Measurements from ENCODE around the gene KBTBD4.
A peak's percentile ranks its signal among the peaks of the same experiment; 100 is the strongest.
"Not testable (repeated sequence)": the region's sequence is repeated elsewhere in the genome, so short reads cannot be mapped to it uniquely, and the experiment has no call there.

KBTBD4 gene

GRCh38 chr11:47564933-47565339, 13.8 kb downstream of the KBTBD4 start:
- peaks cover 2% of the 10 kb centered on the region for H3K36me3 ChIP-seq (ENCODE audit: control insufficient read depth, insufficient read depth, low read length)
- no peaks in the 10 kb centered on the region for H3K27me3 ChIP-seq (replicated peaks; ENCODE audit: control insufficient read depth, insufficient read depth, low read length, poor library complexity, severe bottlenecking)
- H3K9me3 ChIP-seq (ENCODE audit: control insufficient read depth, low read length): no peaks in the 10 kb centered on the region
- peak overlapping the region; percentile 92 for H3K4me3 ChIP-seq (ENCODE audit: insufficient read depth, low read depth, low read length, poor library complexity, severe bottlenecking)
- DNase-seq: no peak
- H3K27ac ChIP-seq (ENCODE audit: insufficient read depth, low read length, poor library complexity, severe bottlenecking): peak overlapping the region; percentile 72
- H3K4me1 ChIP-seq (ENCODE audit: control insufficient read depth, insufficient read depth, low read length, poor library complexity, severe bottlenecking): peaks cover 16% of the 10 kb centered on the region

- H3K27ac ChIP-seq (ENCODE audit: insufficient read depth, low read length, poor library complexity, severe bottlenecking); DNase-seq; H3K9me3 ChIP-seq (ENCODE audit: control insufficient read depth, low read length); H3K4me3 ChIP-seq (ENCODE audit: insufficient read depth, low read depth, low read length, poor library complexity, severe bottlenecking); H3K27me3 ChIP-seq (replicated peaks; ENCODE audit: control insufficient read depth, insufficient read depth, low read length, poor library complexity, severe bottlenecking); H3K36me3 ChIP-seq (ENCODE audit: control insufficient read depth, insufficient read depth, low read length): not testable (repeated sequence)
- H3K4me1 ChIP-seq (ENCODE audit: control insufficient read depth, insufficient read depth, low read length, poor library complexity, severe bottlenecking): peaks cover 16% of the 10 kb centered on the region
Measured at GRCh38 chr11:47564366-47564765, 14.4 kb downstream of the KBTBD4 start.

GRCh38 chr11:47562393-47562792, 16.4 kb downstream of the KBTBD4 start:
- H3K27me3 ChIP-seq (replicated peaks; ENCODE audit: control insufficient read depth, insufficient read depth, low read length, poor library complexity, severe bottlenecking); H3K9me3 ChIP-seq (ENCODE audit: control insufficient read depth, low read length); H3K36me3 ChIP-seq (ENCODE audit: control insufficient read depth, insufficient read depth, low read length); H3K27ac ChIP-seq (ENCODE audit: insufficient read depth, low read length, poor library complexity, severe bottlenecking); DNase-seq; H3K4me3 ChIP-seq (ENCODE audit: insufficient read depth, low read depth, low read length, poor library complexity, severe bottlenecking): not testable (repeated sequence)
- peaks cover 16% of the 10 kb centered on the region for H3K4me1 ChIP-seq (ENCODE audit: control insufficient read depth, insufficient read depth, low read length, poor library complexity, severe bottlenecking)

GRCh38 chr11:47560426-47560825, 18.3 kb downstream of the KBTBD4 start:
- Histone ChIP-seq H3K4me3 (ENCODE audit: insufficient read depth, low read depth, low read length, poor library complexity, severe bottlenecking) (no peak overlapping the region), H3K27me3 (replicated peaks; ENCODE audit: control insufficient read depth, insufficient read depth, low read length, poor library complexity, severe bottlenecking) (no peaks in the 10 kb centered on the region), H3K36me3 (ENCODE audit: control insufficient read depth, insufficient read depth, low read length) (no peaks in the 10 kb centered on the region), H3K4me1 (ENCODE audit: control insufficient read depth, insufficient read depth, low read length, poor library complexity, severe bottlenecking) (peaks cover 6% of the 10 kb centered on the region), H3K9me3 (ENCODE audit: control insufficient read depth, low read length) (no peaks in the 10 kb centered on the region), H3K27ac (ENCODE audit: insufficient read depth, low read length, poor library complexity, severe bottlenecking) (no peak overlapping the region)
- DNase-seq: no peak

- DNase-seq: no peak
- no peaks in the 10 kb centered on the region for H3K36me3 ChIP-seq (ENCODE audit: control insufficient read depth, insufficient read depth, low read length)
- no peaks in the 10 kb centered on the region for H3K4me1 ChIP-seq (ENCODE audit: control insufficient read depth, insufficient read depth, low read length, poor library complexity, severe bottlenecking)
- H3K27ac ChIP-seq (ENCODE audit: insufficient read depth, low read length, poor library complexity, severe bottlenecking): no peak overlapping the region
- no peaks in the 10 kb centered on the region for H3K9me3 ChIP-seq (ENCODE audit: control insufficient read depth, low read length)
- H3K27me3 ChIP-seq (replicated peaks; ENCODE audit: control insufficient read depth, insufficient read depth, low read length, poor library complexity, severe bottlenecking): no peaks in the 10 kb centered on the region
- H3K4me3 ChIP-seq (ENCODE audit: insufficient read depth, low read depth, low read length, poor library complexity, severe bottlenecking): no peak overlapping the region
Measured at GRCh38 chr11:47558695-47559094, 20.1 kb downstream of the KBTBD4 start.

- H3K27me3 ChIP-seq (replicated peaks; ENCODE audit: control insufficient read depth, insufficient read depth, low read length, poor library complexity, severe bottlenecking); H3K27ac ChIP-seq (ENCODE audit: insufficient read depth, low read length, poor library complexity, severe bottlenecking); H3K36me3 ChIP-seq (ENCODE audit: control insufficient read depth, insufficient read depth, low read length); H3K4me1 ChIP-seq (ENCODE audit: control insufficient read depth, insufficient read depth, low read length, poor library complexity, severe bottlenecking); H3K4me3 ChIP-seq (ENCODE audit: insufficient read depth, low read depth, low read length, poor library complexity, severe bottlenecking); DNase-seq; H3K9me3 ChIP-seq (ENCODE audit: control insufficient read depth, low read length): not testable (repeated sequence)
Measured at GRCh38 chr11:47557004-47557403, 21.8 kb downstream of the KBTBD4 start.

GRCh38 chr11:47553406-47553743, 25.4 kb downstream of the KBTBD4 start:
- Histone ChIP-seq H3K27ac (ENCODE audit: insufficient read depth, low read length, poor library complexity, severe bottlenecking) (peak overlapping the region; percentile 57), H3K4me1 (ENCODE audit: control insufficient read depth, insufficient read depth, low read length, poor library complexity, severe bottlenecking) (peaks cover 14% of the 10 kb centered on the region), H3K36me3 (ENCODE audit: control insufficient read depth, insufficient read depth, low read length) (no peaks in the 10 kb centered on the region), H3K4me3 (ENCODE audit: insufficient read depth, low read depth, low read length, poor library complexity, severe bottlenecking) (peak overlapping the region; percentile 53), H3K27me3 (replicated peaks; ENCODE audit: control insufficient read depth, insufficient read depth, low read length, poor library complexity, severe bottlenecking) (no peaks in the 10 kb centered on the region), H3K9me3 (ENCODE audit: control insufficient read depth, low read length) (no peaks in the 10 kb centered on the region)
- DNase-seq: no peak

- Histone ChIP-seq H3K4me1 (ENCODE audit: control insufficient read depth, insufficient read depth, low read length, poor library complexity, severe bottlenecking) (peaks cover 14% of the 10 kb centered on the region), H3K9me3 (ENCODE audit: control insufficient read depth, low read length) (no peaks in the 10 kb centered on the region), H3K36me3 (ENCODE audit: control insufficient read depth, insufficient read depth, low read length) (no peaks in the 10 kb centered on the region), H3K27ac (ENCODE audit: insufficient read depth, low read length, poor library complexity, severe bottlenecking) (peak within 1 kb of the TSS; percentile 83), H3K4me3 (ENCODE audit: insufficient read depth, low read depth, low read length, poor library complexity, severe bottlenecking) (peak within 1 kb of the TSS; percentile 64), H3K27me3 (replicated peaks; ENCODE audit: control insufficient read depth, insufficient read depth, low read length, poor library complexity, severe bottlenecking) (no peaks in the 10 kb centered on the region)
- peak; percentile 84 to 87 (median 87) for DNase-seq
Measured at GRCh38 chr11:47552566-47553405, 26.0 kb downstream of the KBTBD4 start, which contains the start of gene CELF1. Gene CELF1, minus strand, starts transcription at chr11:47553132. Its CDS starts 53,609 bp downstream, at chr11:47499523.

- Histone ChIP-seq H3K27me3 (replicated peaks; ENCODE audit: control insufficient read depth, insufficient read depth, low read length, poor library complexity, severe bottlenecking) (no peaks in the 10 kb centered on the region), H3K36me3 (ENCODE audit: control insufficient read depth, insufficient read depth, low read length) (no peaks in the 10 kb centered on the region), H3K27ac (ENCODE audit: insufficient read depth, low read length, poor library complexity, severe bottlenecking) (peak overlapping the region; percentile 83), H3K4me3 (ENCODE audit: insufficient read depth, low read depth, low read length, poor library complexity, severe bottlenecking) (peak overlapping the region; percentile 64), H3K9me3 (ENCODE audit: control insufficient read depth, low read length) (no peaks in the 10 kb centered on the region), H3K4me1 (ENCODE audit: control insufficient read depth, insufficient read depth, low read length, poor library complexity, severe bottlenecking) (peaks cover 14% of the 10 kb centered on the region)
- peak in 1 of 3 donors; percentile 10 for DNase-seq
Measured at GRCh38 chr11:47552056-47552565, 26.7 kb downstream of the KBTBD4 start.

GRCh38 chr11:47551086-47551485, 27.7 kb downstream of the KBTBD4 start:
- Histone ChIP-seq H3K27me3 (replicated peaks; ENCODE audit: control insufficient read depth, insufficient read depth, low read length, poor library complexity, severe bottlenecking) (no peaks in the 10 kb centered on the region), H3K36me3 (ENCODE audit: control insufficient read depth, insufficient read depth, low read length) (no peaks in the 10 kb centered on the region), H3K27ac (ENCODE audit: insufficient read depth, low read length, poor library complexity, severe bottlenecking) (peak overlapping the region; percentile 83), H3K9me3 (ENCODE audit: control insufficient read depth, low read length) (no peaks in the 10 kb centered on the region), H3K4me3 (ENCODE audit: insufficient read depth, low read depth, low read length, poor library complexity, severe bottlenecking) (peak overlapping the region; percentile 64), H3K4me1 (ENCODE audit: control insufficient read depth, insufficient read depth, low read length, poor library complexity, severe bottlenecking) (peaks cover 14% of the 10 kb centered on the region)
- no peak for DNase-seq

All from effector memory CD4-positive, alpha-beta T cell (primary cell).